K562 (cell line): ENCODE measurements around the gene CCDC15. TPM values are rescaled to one million over a fixed set of nuclear protein-coding genes. Genes with fewer than 3 reads are reported as not detected.

Experiments
- ARID1B ChIP-seq: fragments of 450-650 bp; IDR thresholded peaks from 2 replicates; pipeline ENCODE4 v1.6.1; 2016; ENCODE audit warnings: antibody characterized with exemption, mild to moderate bottlenecking, inconsistent platforms
- CBX3 ChIP-seq, 2 experiments: IDR thresholded peaks; 1 replicate in 1 of 2; 2 replicates in 1 of 2; pipeline ENCODE4 v1.6.1; 2012; ENCODE audit warnings: inconsistent platforms in 2 of 2, low read length in 2 of 2, borderline replicate concordance in 1 of 2, control low read depth in 1 of 2
- CHD2 ChIP-seq: IDR thresholded peaks from 2 replicates; pipeline ENCODE4 v1.6.1; 2011; ENCODE audit warnings: low read depth, low read length
- CREB3 ChIP-seq: fragments of 450-650 bp; conservative IDR thresholded peaks from 2 replicates; pipeline ENCODE4 v1.6.1; 2016; ENCODE audit warnings: missing genetic modification characterization, low read depth, mild to moderate bottlenecking, missing compliant biosample characterization, moderate library complexity
- CREM ChIP-seq: IDR thresholded peaks from 2 replicates; pipeline ENCODE4 v1.6.1; 2014; ENCODE audit warnings: antibody characterized with exemption, low read depth
- E2F6 ChIP-seq, 2 experiments: IDR thresholded peaks; 2 replicates each; pipeline ENCODE4 v1.6.1; 2011; ENCODE audit warnings: borderline replicate concordance in 1 of 2, control low read depth in 1 of 2, low read depth in 1 of 2, low read length in 1 of 2, mild to moderate bottlenecking in 1 of 2, mixed read lengths in 1 of 2, moderate library complexity in 1 of 2; ENCODE audit not compliant: insufficient read depth in 1 of 2, insufficient read length in 1 of 2, poor library complexity in 1 of 2, severe bottlenecking in 1 of 2; ENCODE audit errors: extremely low read depth in 1 of 2
- EP300 ChIP-seq: IDR thresholded peaks from 2 replicates; pipeline ENCODE4 v1.6.1; 2012; ENCODE audit warnings: low read length, improper control_type of control experiment
- ESRRA ChIP-seq: fragments of 450-650 bp; IDR thresholded peaks from 2 replicates; pipeline ENCODE4 v1.6.1; 2014; ENCODE audit warnings: low read depth, mild to moderate bottlenecking, moderate library complexity, borderline replicate concordance
- FOXO4 ChIP-seq: fragments of 450-650 bp; formaldehyde crosslinking; IDR thresholded peaks from 2 replicates; pipeline ENCODE4 v1.4.0; 2020; ENCODE audit warnings: mild to moderate bottlenecking, moderate library complexity
- HCFC1 ChIP-seq: IDR thresholded peaks from 2 replicates; pipeline ENCODE4 v1.6.1; 2012; ENCODE audit warnings: low read depth, low read length, improper control_type of control experiment
- JUN ChIP-seq, 2 experiments: sonication (generic) in 1 of 2; formaldehyde crosslinking in 1 of 2; IDR thresholded peaks; 2 replicates each; pipeline versions ENCODE4 v1.6.1 to v1.8.0; 2012 to 2022; ENCODE audit warnings: borderline replicate concordance in 2 of 2, mild to moderate bottlenecking in 2 of 2, improper control_type of control experiment in 1 of 2, low read depth in 1 of 2, low read length in 1 of 2, missing genetic modification reagents in 1 of 2
- SLC30A9 ChIP-seq: fragments of 250-450 bp; sonication (Bioruptor Pico); IDR thresholded peaks from 2 replicates; pipeline ENCODE4 v1.8.0; 2022; ENCODE audit warnings: mild to moderate bottlenecking, moderate library complexity
- SMARCE1 ChIP-seq: fragments of 450-650 bp; IDR thresholded peaks from 2 replicates; pipeline ENCODE4 v1.7.1; 2016; ENCODE audit warnings: mild to moderate bottlenecking
- SREBF1 ChIP-seq: fragments of 150-350 bp; IDR thresholded peaks from 2 replicates; pipeline ENCODE4 v1.6.1; 2014; ENCODE audit warnings: antibody characterized with exemption, low read depth, low read length, borderline replicate concordance
- TBP ChIP-seq: optimal IDR thresholded peaks from 2 replicates; pipeline ENCODE3; 2011; ENCODE audit warnings: low read depth, low read length, improper control_type of control experiment
- TGIF2 ChIP-seq: sonication (generic); formaldehyde crosslinking; IDR thresholded peaks from 2 replicates; pipeline ENCODE4 v1.8.1; 2022; ENCODE audit warnings: mild to moderate bottlenecking, missing genetic modification reagents, moderate library complexity
- USF1 ChIP-seq: sonication (generic); formaldehyde crosslinking; IDR thresholded peaks from 2 replicates; pipeline ENCODE4 v1.9.0; 2022; ENCODE audit warnings: mild to moderate bottlenecking, missing genetic modification reagents
- ZBTB2 ChIP-seq: fragments of 450-650 bp; IDR thresholded peaks from 2 replicates; pipeline ENCODE4 v1.6.1; 2016; ENCODE audit warnings: antibody characterized with exemption
- polyA plus RNA-seq, 8 experiments: library from polyadenylated mRNA; depleted of rRNA in 4 of 8; stranded (reverse) in 5 of 8; unstranded in 3 of 8; fragments of >200 nt; fragmentation: Nextera tagmentation in 2 of 8; fragmentation: Illumina TruSeq in 1 of 8; extraction: Ambion mirVana in 2 of 8; extraction: Trizol in 1 of 8; gene quantifications; 2 replicates each; pipeline versions ENCODE4 v1.2.1 to v1.2.3, GENCODE V29; 2011 to 2014; ENCODE audit warnings: inconsistent platforms in 1 of 8, missing spikeins in 1 of 8
- total RNA-seq, 7 experiments: library from RNA; depleted of rRNA in 6 of 7; stranded (reverse); fragments of >200 nt in 6 of 7; fragmentation: Illumina TruSeq in 2 of 7; extraction: Trizol in 2 of 7; gene quantifications; 2 replicates each; pipeline versions ENCODE4 v1.2.1 to v1.2.3, GENCODE V29; 2011 to 2021; ENCODE audit warnings: low replicate concordance in 1 of 7

Gene CCDC15
- total and polyA plus RNA-seq, 9 of the 15 experiments (the other 6 are each of a cell fraction or from before 2014, with no cell fraction given) = 1.9 to 9.2 (median 3.9) TPM

GRCh38 chr11:125070699-125071254 is 116.8 kb downstream of the CCDC15 start (continued):
- TF ChIP-seq EP300 (peak; percentile 47; the same call in 1 of the 2 replicates), HCFC1 (peak; percentile 20; the same call in 1 of the 2 replicates), ARID1B (peak; percentile 75), E2F6 (IDR thresholded peaks at IDR 0.05; ENCODE audit: borderline replicate concordance in 1 of 2, extremely low read depth in 1 of 2, insufficient read depth in 1 of 2, insufficient read length in 1 of 2, low read depth in 1 of 2, low read length in 1 of 2, poor library complexity in 1 of 2, severe bottlenecking in 1 of 2) (peak; percentile 27 to 69), JUN (IDR thresholded peaks at IDR 0.05; ENCODE audit: borderline replicate concordance, low read depth, low read length) (peak; percentile 72), JUN (CRISPR knock-in tag; IDR thresholded peaks at IDR 0.05; ENCODE audit: borderline replicate concordance) (no peak), SLC30A9 (no peak), SMARCE1 (peak; percentile 76), ESRRA (peak; percentile 39; the same call in 1 of the 2 replicates), USF1 (CRISPR knock-in tag) (0 out of 2 replicates have a peak, but pooled peaks have one; percentile 27), CHD2 (no peak; the same call in 1 of the 2 replicates), CREB3 (peak; percentile 85), CBX3 (IDR thresholded peaks at IDR 0.05; ENCODE audit: borderline replicate concordance in 1 of 2, low read length in 2 of 2) (no peak; a peak in 1 of 3 replicates), ZBTB2 (peak; percentile 67; the same call in 1 of the 2 replicates), TGIF2 (no peak), CREM (no peak; the same call in 1 of the 2 replicates), FOXO4 (CRISPR knock-in tag) (no peak), SREBF1 (no peak), TBP (peak; percentile 42)
